Amniotic stem cell (primary cell): ENCODE measurements around the gene RIPOR3.
"Not testable (repeated sequence)": the region's sequence is repeated elsewhere in the genome, so short reads cannot be mapped to it uniquely, and the experiment has no call there.

Source experiments
- DNase-seq: peaks from one replicate; lab custom pipeline; 2025; lab: John Stamatoyannopoulos, UW

RIPOR3 gene

GRCh38 chr20:50551288-50551687 is 140.1 kb downstream of the RIPOR3 start:
- DNase-seq = no peak

DNA sequence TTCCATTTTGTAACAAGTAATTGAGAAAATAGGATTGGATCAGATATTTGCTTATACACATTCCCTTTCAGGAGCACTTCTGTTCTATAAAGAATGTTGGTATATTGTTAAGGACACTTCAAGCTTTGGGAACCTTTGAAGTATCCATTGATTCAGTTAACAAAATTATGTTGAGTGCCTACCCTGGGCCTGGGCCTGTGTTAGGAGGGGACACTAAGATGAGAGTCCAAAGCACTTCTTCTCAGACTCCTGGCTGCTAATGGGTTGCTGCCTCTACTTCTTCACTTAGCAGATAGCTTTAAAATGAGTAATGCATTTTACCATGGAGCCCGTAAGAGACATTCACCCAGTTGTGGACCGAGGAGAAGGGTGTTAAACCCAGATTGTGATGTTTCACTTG is 140.8 kb downstream of the RIPOR3 start:
- no peak for DNase-seq

GRCh38 chr20:50548396-50548795 is 142.9 kb downstream of the RIPOR3 start:
- DNase-seq = no peak

GRCh38 chr20:50547964-50548363 is 143.4 kb downstream of the RIPOR3 start:
- DNase-seq = no peak

- DNase-seq = no peak
These were observed 144.5 kb downstream of the RIPOR3 start for GRCh38 chr20:50546729-50547314.

- DNase-seq = no peak
These were observed 146.2 kb downstream of the RIPOR3 start for GRCh38 chr20:50545126-50545525.

GRCh38 chr20:50543326-50543725 is 148.0 kb downstream of the RIPOR3 start:
- no peak for DNase-seq

DNA sequence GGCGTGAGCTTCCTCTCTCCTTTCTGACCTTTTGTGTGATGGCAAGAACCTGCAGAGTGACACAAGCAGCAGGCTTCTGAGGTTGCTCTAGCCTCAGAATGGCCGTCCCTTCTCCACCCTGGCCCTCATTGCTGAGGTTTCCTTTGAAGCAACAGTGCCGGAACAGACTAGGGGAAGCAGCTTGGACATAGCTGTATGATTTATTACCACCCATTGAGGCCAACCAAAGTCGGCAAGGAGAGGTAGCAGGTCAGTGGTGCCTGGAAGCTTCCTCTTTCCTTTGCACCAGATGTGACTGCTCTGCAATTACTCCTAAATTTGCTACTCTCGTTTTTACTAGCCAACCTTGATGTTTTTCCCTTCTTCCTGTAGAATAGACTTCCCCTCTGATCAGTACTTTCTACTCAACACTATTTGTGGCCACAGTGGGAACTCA is 149.7 kb downstream of the RIPOR3 start:
- no peak for DNase-seq

GRCh38 chr20:50540620-50541605 is 150.4 kb downstream of the RIPOR3 start:
- no peak for DNase-seq

DNA sequence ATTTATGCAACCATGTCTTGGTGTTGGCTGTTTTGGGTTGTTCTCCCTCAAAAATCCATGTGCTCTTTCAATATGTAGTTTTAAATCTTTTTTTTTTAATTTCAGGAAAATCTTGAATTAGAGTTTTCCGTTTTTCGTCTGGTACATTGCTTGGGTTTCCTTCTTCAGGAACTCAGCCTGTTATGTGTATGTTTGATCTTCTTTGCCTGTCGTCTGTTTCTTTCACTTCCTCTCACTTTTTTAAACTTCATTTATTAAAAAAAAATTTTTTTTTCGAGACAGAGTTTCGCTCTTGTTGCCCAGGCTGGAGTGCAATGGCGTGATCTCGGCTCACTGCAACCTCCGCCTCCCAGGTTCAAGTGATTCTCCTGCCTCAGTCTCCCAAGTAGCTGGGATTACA is 151.5 kb downstream of the RIPOR3 start:
- DNase-seq = not testable (repeated sequence)

DNA sequence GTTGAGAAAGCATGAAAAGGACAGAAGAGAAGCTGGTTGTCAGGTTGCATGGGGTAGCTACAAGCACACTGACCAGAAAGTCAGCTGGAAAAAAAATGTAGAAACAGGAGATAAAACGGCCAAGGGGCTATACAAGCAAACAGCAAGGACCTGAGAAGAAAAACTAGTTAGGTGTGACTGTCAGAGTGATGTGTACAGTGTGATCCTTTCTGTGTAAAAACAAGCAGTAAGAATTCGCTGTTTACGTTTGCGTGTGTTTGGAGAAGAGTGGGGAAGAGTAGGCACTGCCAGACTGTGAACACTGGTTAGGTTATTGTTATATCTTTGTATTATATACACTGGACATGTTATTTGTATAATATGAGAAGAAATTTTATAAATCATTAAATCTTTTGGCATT is 153.1 kb downstream of the RIPOR3 start:
- no peak for DNase-seq

- no peak for DNase-seq
These were observed 153.7 kb downstream of the RIPOR3 start for GRCh38 chr20:50537546-50538201.

DNA sequence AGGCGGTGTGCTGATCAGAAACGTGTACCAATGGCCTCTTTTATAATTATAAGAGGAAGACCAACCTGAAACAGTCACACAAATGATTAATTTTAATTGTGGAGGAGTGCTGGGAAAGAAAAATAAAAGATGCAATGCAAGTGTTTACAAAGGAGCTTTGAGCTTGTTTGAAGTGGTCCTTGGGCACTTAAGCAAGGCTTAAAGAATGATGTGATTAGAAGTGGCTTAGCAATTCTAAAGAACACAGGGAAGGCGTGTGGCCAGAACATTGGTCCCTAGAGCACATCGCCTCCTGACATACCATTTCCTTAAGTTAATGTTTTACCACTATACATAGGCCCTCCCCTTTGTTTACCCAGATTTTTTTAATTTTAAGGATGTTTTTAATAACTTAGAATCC is 155.0 kb downstream of the RIPOR3 start:
- DNase-seq = no peak
